Measurements from ENCODE around the gene HOXC12. TPM values are rescaled to one million over a fixed set of nuclear protein-coding genes. Genes with fewer than 3 reads are reported as not detected.

HOXC12 gene
- total and polyA plus RNA-seq, 12 donors = not detected

- intact Hi-C loops (cut with DNase I) = no loop called here
- no peaks in the 10 kb centered on the region for H3K36me3 ChIP-seq (replicated peaks in 1 of 2)
- peaks cover 88% of the 10 kb centered on the region for H3K27me3 ChIP-seq
- H3K9me3 ChIP-seq (replicated peaks in 1 of 3) = no peaks in the 10 kb centered on the region
- H3K27ac ChIP-seq = no peak overlapping the region
- 14 to 22% (median 18%) methylated on average over 24 to 26 of the region's 26 CpGs for WGBS, 4 donors
- H3K4me3 ChIP-seq = no peak overlapping the region
- DNase-seq = no peak
- no peak for TF ChIP-seq CTCF (IDR thresholded peaks at IDR 0.05)
- TF ChIP-seq POLR2A (IDR thresholded peaks at IDR 0.05) = no peak
- peaks cover 4 to 13% of the 10 kb centered on the region in 2 donors for H3K4me1 ChIP-seq (replicated peaks in 1 of 2)
Observed at GRCh38 chr12:53982648-53983567, 28.2 kb downstream of the HOXC12 start.

GRCh38 chr12:53983568-53983949 lies 28.9 kb downstream of the HOXC12 start:
- Histone ChIP-seq H3K4me1 (replicated peaks in 1 of 2) (peaks cover 4 to 13% of the 10 kb centered on the region in 2 donors), H3K36me3 (replicated peaks in 1 of 2) (no peaks in the 10 kb centered on the region), H3K27ac (no peak overlapping the region), H3K27me3 (peaks cover 91% of the 10 kb centered on the region), H3K9me3 (replicated peaks in 1 of 3) (no peaks in the 10 kb centered on the region), H3K4me3 (no peak overlapping the region)
- no peak for TF ChIP-seq POLR2A (IDR thresholded peaks at IDR 0.05)
- TF ChIP-seq CTCF (IDR thresholded peaks at IDR 0.05) = no peak
- no peak for DNase-seq
- 15 to 26% (median 24%) methylated on average over 17 of the region's 17 CpGs for WGBS, 4 donors
- intact Hi-C loops (cut with DNase I) = no loop called here

GRCh38 chr12:53983950-53984572 lies 29.4 kb downstream of the HOXC12 start:
- peaks cover 90% of the 10 kb centered on the region for H3K27me3 ChIP-seq
- TF ChIP-seq CTCF (IDR thresholded peaks at IDR 0.05) = no peak
- TF ChIP-seq POLR2A (IDR thresholded peaks at IDR 0.05) = no peak
- WGBS, 4 donors = 12 to 17% (median 15%) methylated on average over 22 to 30 of the region's 30 CpGs
- no peak for DNase-seq
- H3K36me3 ChIP-seq (replicated peaks in 1 of 2) = no peaks in the 10 kb centered on the region
- H3K9me3 ChIP-seq (replicated peaks in 1 of 3) = no peaks in the 10 kb centered on the region
- H3K4me3 ChIP-seq = no peak overlapping the region
- no peak overlapping the region for H3K27ac ChIP-seq
- intact Hi-C loops (cut with DNase I) = no loop called here
- peaks cover 4 to 13% of the 10 kb centered on the region in 2 donors for H3K4me1 ChIP-seq (replicated peaks in 1 of 2)

GRCh38 chr12:53984901-53985691 lies 30.4 kb downstream of the HOXC12 start, which contains the start of gene HOXC10:
Gene HOXC10, plus strand, starts transcription at chr12:53985146. Its CDS starts 114 bp downstream, at chr12:53985260.
- DNase-seq = peak; percentile 90 to 98 (median 93)
- peaks cover 4 to 13% of the 10 kb centered on the region in 2 donors for H3K4me1 ChIP-seq (replicated peaks in 1 of 2)
- intact Hi-C loops (cut with DNase I) = no loop called here
- peaks cover 89% of the 10 kb centered on the region for H3K27me3 ChIP-seq
- H3K4me3 ChIP-seq = peak within 1 kb of the TSS in 1 of 4 donors; percentile 48
- no peaks in the 10 kb centered on the region for H3K9me3 ChIP-seq (replicated peaks in 1 of 3)
- H3K27ac ChIP-seq = peak within 1 kb of the TSS in 2 of 5 donors; percentile 9 to 11
- no peaks in the 10 kb centered on the region for H3K36me3 ChIP-seq (replicated peaks in 1 of 2)
- TF ChIP-seq POLR2A (IDR thresholded peaks at IDR 0.05) (no peak), CTCF (IDR thresholded peaks at IDR 0.05) (peak; percentile 59 to 94 (median 68))
- 5 to 8% (median 6%) methylated on average over 21 to 55 of the region's 55 CpGs for WGBS, 4 donors

Measured in adrenal gland (tissue), 12 donors.